Neutrophil (primary cell): Measurements from ENCODE around the gene DSG1.

Experiments
- H3K27ac ChIP-seq: fragments of 200-600 bp; sonication (generic); 2 replicates; pipeline ENCODE4 v1.5.1; 2016; ENCODE audit warnings: mild to moderate bottlenecking, moderate library complexity
- H3K27me3 ChIP-seq: fragments of 200-600 bp; sonication (generic); 2 replicates; pipeline ENCODE4 v1.6.0; 2016; ENCODE audit warnings: mild to moderate bottlenecking
- H3K36me3 ChIP-seq: fragments of 200-600 bp; sonication (generic); 2 replicates; pipeline ENCODE4 v1.5.1; 2017
- H3K4me1 ChIP-seq, 2 experiments: fragments of 200-600 bp in 1 of 2; sonication (generic) in 1 of 2; 1 replicate in 1 of 2; 2 replicates in 1 of 2; pipeline versions ENCODE4 v1.5.1 to v1.6.1; 2013 to 2016; ENCODE audit warnings: low read depth in 1 of 2, low read length in 1 of 2, mild to moderate bottlenecking in 1 of 2, moderate library complexity in 1 of 2; ENCODE audit not compliant: control insufficient read depth in 1 of 2, insufficient read depth in 1 of 2
- H3K4me3 ChIP-seq, 2 experiments: fragments of 200-600 bp in 1 of 2; sonication (generic) in 1 of 2; 1 replicate in 1 of 2; 2 replicates in 1 of 2; pipeline ENCODE4 v1.5.1; 2013 to 2016; ENCODE audit warnings: low read depth in 1 of 2, low read length in 1 of 2, mild to moderate bottlenecking in 1 of 2, moderate library complexity in 1 of 2
- H3K9me3 ChIP-seq: fragments of 200-600 bp; sonication (generic); 2 replicates; pipeline ENCODE4 v1.5.1; 2016
- CTCF ChIP-seq: fragments of 200-600 bp; sonication (generic); IDR thresholded peaks from 2 replicates; pipeline ENCODE4 v1.5.1; 2016; ENCODE audit warnings: antibody characterized with exemption

The DSG1 gene

GRCh38 chr18:31402026-31402373 is 84.0 kb downstream of the DSG1 start:
- Histone ChIP-seq H3K36me3 (no peaks in the 10 kb centered on the region), H3K4me1 (peaks cover 11 to 17% of the 10 kb centered on the region in 2 experiments), H3K27me3 (no peaks in the 10 kb centered on the region), H3K27ac (no peak overlapping the region), H3K4me3 (no peak overlapping the region), H3K9me3 (no peaks in the 10 kb centered on the region)
- no peak for TF ChIP-seq CTCF

GRCh38 chr18:31403409-31403808 is 85.4 kb downstream of the DSG1 start:
- Histone ChIP-seq H3K4me1 (peaks cover 11 to 17% of the 10 kb centered on the region in 2 experiments), H3K27ac (no peak overlapping the region), H3K4me3 (no peak overlapping the region), H3K9me3 (no peaks in the 10 kb centered on the region), H3K36me3 (no peaks in the 10 kb centered on the region), H3K27me3 (no peaks in the 10 kb centered on the region)
- no peak for TF ChIP-seq CTCF
